ENCODE data around the gene U2SURP.

U2SURP gene

GRCh38 chr3:143099210-143099609, 97.8 kb downstream of the U2SURP start:
- TF ChIP-seq CTCF (IDR thresholded peaks at IDR 0.05; ENCODE audit: low read depth, low read length) = no peak
- no peak overlapping the region for H3K4me3 ChIP-seq (ENCODE audit: low read depth, low read length)

- no peak overlapping the region for H3K4me3 ChIP-seq (ENCODE audit: low read depth, low read length)
- TF ChIP-seq CTCF (IDR thresholded peaks at IDR 0.05; ENCODE audit: low read depth, low read length) = no peak
Measured at GRCh38 chr3:143099690-143100089, 98.3 kb downstream of the U2SURP start.

GRCh38 chr3:143100451-143100850, 99.1 kb downstream of the U2SURP start:
- no peak overlapping the region for H3K4me3 ChIP-seq (ENCODE audit: low read depth, low read length)
- TF ChIP-seq CTCF (IDR thresholded peaks at IDR 0.05; ENCODE audit: low read depth, low read length) = no peak

GRCh38 chr3:143101792-143102381, 100.5 kb downstream of the U2SURP start:
- TF ChIP-seq CTCF (IDR thresholded peaks at IDR 0.05; ENCODE audit: low read depth, low read length) = no peak
- H3K4me3 ChIP-seq (ENCODE audit: low read depth, low read length) = no peak overlapping the region

GRCh38 chr3:143103652-143104051, 102.3 kb downstream of the U2SURP start:
- no peak overlapping the region for H3K4me3 ChIP-seq (ENCODE audit: low read depth, low read length)
- no peak for TF ChIP-seq CTCF (IDR thresholded peaks at IDR 0.05; ENCODE audit: low read depth, low read length)

GRCh38 chr3:143105170-143105569, 103.8 kb downstream of the U2SURP start:
- TF ChIP-seq CTCF (IDR thresholded peaks at IDR 0.05; ENCODE audit: low read depth, low read length) = no peak
- H3K4me3 ChIP-seq (ENCODE audit: low read depth, low read length) = no peak overlapping the region

- H3K4me3 ChIP-seq (ENCODE audit: low read depth, low read length) = no peak overlapping the region
- no peak for TF ChIP-seq CTCF (IDR thresholded peaks at IDR 0.05; ENCODE audit: low read depth, low read length)
Measured at GRCh38 chr3:143109861-143110260, 108.5 kb downstream of the U2SURP start.
